HCT116 (cell line): ENCODE data around the gene LRRC47.

Experiments
- EZH2phosphoT487 ChIP-seq: fragments of 200-600 bp; IDR thresholded peaks from 2 replicates; pipeline ENCODE4 v1.6.1; 2018; ENCODE audit warnings: antibody characterized with exemption, borderline replicate concordance
- FOSL1 ChIP-seq: IDR thresholded peaks from 2 replicates; pipeline ENCODE4 v1.6.1; 2012; ENCODE audit warnings: low read depth
- JUND ChIP-seq: IDR thresholded peaks from 2 replicates; pipeline ENCODE4 v1.6.1; 2012
- POLR2A ChIP-seq: IDR thresholded peaks from 2 replicates; pipeline ENCODE4 v1.7.0; 2011; ENCODE audit warnings: borderline replicate concordance; ENCODE audit not compliant: insufficient read depth, insufficient read length; ENCODE audit errors: extremely low read depth
- POLR2AphosphoS5 ChIP-seq: IDR thresholded peaks from 2 replicates; pipeline ENCODE4 v1.6.1; 2011; ENCODE audit warnings: mild to moderate bottlenecking, low read depth, low read length, moderate library complexity
- SIN3A ChIP-seq: IDR thresholded peaks from 2 replicates; pipeline ENCODE4 v1.6.1; 2012; ENCODE audit warnings: low read depth
- SRF ChIP-seq: IDR thresholded peaks from 2 replicates; pipeline ENCODE4 v1.6.1; 2012; ENCODE audit warnings: low read depth
- TCF7L2 ChIP-seq: IDR thresholded peaks from 2 replicates; pipeline ENCODE4 v1.7.0; 2011; ENCODE audit warnings: borderline replicate concordance, inconsistent platforms; ENCODE audit not compliant: insufficient read depth, insufficient read length; ENCODE audit errors: extremely low read depth
- YY1 ChIP-seq: IDR thresholded peaks from 2 replicates; pipeline ENCODE4 v1.6.1; 2011; ENCODE audit warnings: low read length, low read depth, moderate library complexity, mild to moderate bottlenecking; ENCODE audit not compliant: insufficient replicate concordance; ENCODE audit errors: extremely low read depth
- ZFX ChIP-seq: fragments of 450-650 bp; IDR thresholded peaks from 2 replicates; pipeline ENCODE4 v1.6.1; 2017
- TF ChIP-seq, protein P1 (sequence below), 3 experiments: fragments of 200-600 bp in 1 of 3; sonication (generic) in 1 of 3; IDR thresholded peaks in 2 of 3; conservative IDR thresholded peaks in 1 of 3; 2 replicates each; pipeline ENCODE4 v1.5.1; 2012 to 2017; ENCODE audit warnings: low read depth in 2 of 3, low read length in 2 of 3, antibody characterized with exemption in 1 of 3, borderline replicate concordance in 1 of 3, control low read depth in 1 of 3, mild to moderate bottlenecking in 1 of 3, mixed read lengths in 1 of 3, mixed run types in 1 of 3, moderate library complexity in 1 of 3; ENCODE audit not compliant: insufficient read depth in 1 of 3
- TF ChIP-seq, protein P2 (sequence below): IDR thresholded peaks from 2 replicates; pipeline ENCODE4 v1.6.1; 2012; ENCODE audit warnings: low read depth
- TF ChIP-seq, protein P3 (sequence below): IDR thresholded peaks from 2 replicates; pipeline ENCODE4 v1.6.1; 2012

DNA sequence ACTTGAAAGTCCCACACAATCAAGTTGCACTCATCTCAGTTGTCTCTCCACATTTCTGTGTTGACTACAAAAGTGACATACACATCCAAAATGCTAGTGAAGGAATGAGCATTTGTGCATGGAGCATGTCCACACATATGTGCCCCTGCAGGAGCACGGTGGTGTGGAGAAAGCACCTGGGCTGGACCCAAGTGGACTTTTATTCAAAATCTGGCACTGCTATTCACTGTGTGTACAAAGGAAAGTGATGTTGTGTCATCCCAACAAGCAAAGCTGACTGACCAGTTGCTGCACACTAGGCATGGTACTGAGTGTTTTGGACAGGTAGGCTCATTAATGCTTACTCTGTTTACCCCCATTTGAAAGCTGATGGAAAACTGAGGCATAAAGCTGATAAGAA, 41.4 kb upstream of the LRRC47 start:
- TF ChIP-seq, protein P1, sequence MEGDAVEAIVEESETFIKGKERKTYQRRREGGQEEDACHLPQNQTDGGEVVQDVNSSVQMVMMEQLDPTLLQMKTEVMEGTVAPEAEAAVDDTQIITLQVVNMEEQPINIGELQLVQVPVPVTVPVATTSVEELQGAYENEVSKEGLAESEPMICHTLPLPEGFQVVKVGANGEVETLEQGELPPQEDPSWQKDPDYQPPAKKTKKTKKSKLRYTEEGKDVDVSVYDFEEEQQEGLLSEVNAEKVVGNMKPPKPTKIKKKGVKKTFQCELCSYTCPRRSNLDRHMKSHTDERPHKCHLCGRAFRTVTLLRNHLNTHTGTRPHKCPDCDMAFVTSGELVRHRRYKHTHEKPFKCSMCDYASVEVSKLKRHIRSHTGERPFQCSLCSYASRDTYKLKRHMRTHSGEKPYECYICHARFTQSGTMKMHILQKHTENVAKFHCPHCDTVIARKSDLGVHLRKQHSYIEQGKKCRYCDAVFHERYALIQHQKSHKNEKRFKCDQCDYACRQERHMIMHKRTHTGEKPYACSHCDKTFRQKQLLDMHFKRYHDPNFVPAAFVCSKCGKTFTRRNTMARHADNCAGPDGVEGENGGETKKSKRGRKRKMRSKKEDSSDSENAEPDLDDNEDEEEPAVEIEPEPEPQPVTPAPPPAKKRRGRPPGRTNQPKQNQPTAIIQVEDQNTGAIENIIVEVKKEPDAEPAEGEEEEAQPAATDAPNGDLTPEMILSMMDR (IDR thresholded peaks at IDR 0.05 in 2 of 3, conservative IDR thresholded peaks at IDR 0.05 in 1 of 3; ENCODE audit: borderline replicate concordance in 1 of 3, insufficient read depth in 1 of 3, low read depth in 2 of 3, low read length in 2 of 3): no peak
- no peak for TF ChIP-seq SRF
- no peak for TF ChIP-seq POLR2A
- TF ChIP-seq EZH2phosphoT487: no peak
- TF ChIP-seq, protein P2, sequence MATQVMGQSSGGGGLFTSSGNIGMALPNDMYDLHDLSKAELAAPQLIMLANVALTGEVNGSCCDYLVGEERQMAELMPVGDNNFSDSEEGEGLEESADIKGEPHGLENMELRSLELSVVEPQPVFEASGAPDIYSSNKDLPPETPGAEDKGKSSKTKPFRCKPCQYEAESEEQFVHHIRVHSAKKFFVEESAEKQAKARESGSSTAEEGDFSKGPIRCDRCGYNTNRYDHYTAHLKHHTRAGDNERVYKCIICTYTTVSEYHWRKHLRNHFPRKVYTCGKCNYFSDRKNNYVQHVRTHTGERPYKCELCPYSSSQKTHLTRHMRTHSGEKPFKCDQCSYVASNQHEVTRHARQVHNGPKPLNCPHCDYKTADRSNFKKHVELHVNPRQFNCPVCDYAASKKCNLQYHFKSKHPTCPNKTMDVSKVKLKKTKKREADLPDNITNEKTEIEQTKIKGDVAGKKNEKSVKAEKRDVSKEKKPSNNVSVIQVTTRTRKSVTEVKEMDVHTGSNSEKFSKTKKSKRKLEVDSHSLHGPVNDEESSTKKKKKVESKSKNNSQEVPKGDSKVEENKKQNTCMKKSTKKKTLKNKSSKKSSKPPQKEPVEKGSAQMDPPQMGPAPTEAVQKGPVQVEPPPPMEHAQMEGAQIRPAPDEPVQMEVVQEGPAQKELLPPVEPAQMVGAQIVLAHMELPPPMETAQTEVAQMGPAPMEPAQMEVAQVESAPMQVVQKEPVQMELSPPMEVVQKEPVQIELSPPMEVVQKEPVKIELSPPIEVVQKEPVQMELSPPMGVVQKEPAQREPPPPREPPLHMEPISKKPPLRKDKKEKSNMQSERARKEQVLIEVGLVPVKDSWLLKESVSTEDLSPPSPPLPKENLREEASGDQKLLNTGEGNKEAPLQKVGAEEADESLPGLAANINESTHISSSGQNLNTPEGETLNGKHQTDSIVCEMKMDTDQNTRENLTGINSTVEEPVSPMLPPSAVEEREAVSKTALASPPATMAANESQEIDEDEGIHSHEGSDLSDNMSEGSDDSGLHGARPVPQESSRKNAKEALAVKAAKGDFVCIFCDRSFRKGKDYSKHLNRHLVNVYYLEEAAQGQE: no peak
- TF ChIP-seq SIN3A: no peak
- TF ChIP-seq YY1: no peak
- TF ChIP-seq, protein P3, sequence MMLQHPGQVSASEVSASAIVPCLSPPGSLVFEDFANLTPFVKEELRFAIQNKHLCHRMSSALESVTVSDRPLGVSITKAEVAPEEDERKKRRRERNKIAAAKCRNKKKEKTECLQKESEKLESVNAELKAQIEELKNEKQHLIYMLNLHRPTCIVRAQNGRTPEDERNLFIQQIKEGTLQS: no peak
- no peak for TF ChIP-seq ZFX
- no peak for TF ChIP-seq FOSL1
- no peak for TF ChIP-seq TCF7L2
- no peak for TF ChIP-seq POLR2AphosphoS5
- TF ChIP-seq JUND: no peak
